OCI-LY3 (cell line): ENCODE measurements around the gene DRD3.

Experiments used
- H2AFZ ChIP-seq: fragments of 200-600, 300-600 bp; shearing (Covaris generic); 2 replicates; pipeline ENCODE4 v1.6.0; 2014; ENCODE audit warnings: antibody characterized with exemption, low read depth, low read length
- H3K27ac ChIP-seq: fragments of 200-600, 300-600 bp; sonication (generic); 2 replicates; pipeline ENCODE4 v1.5.1; 2014; ENCODE audit warnings: mild to moderate bottlenecking, low read length, moderate library complexity, mixed read lengths
- H3K27me3 ChIP-seq: fragments of 200-600, 300-600 bp; sonication (generic); 2 replicates; pipeline ENCODE4 v1.6.1; 2014; ENCODE audit warnings: low read depth, low read length, mixed read lengths
- H3K36me3 ChIP-seq: fragments of 200-600, 300-600 bp; sonication (generic); replicated peaks from 2 replicates; pipeline ENCODE3; 2014; ENCODE audit warnings: low read depth, low read length, mixed read lengths
- H3K4me1 ChIP-seq: fragments of 300-600, 200-600 bp; sonication (generic); 2 replicates; pipeline ENCODE4 v1.6.1; 2014; ENCODE audit warnings: low read length, mixed read lengths
- H3K4me2 ChIP-seq: fragments of 200-600, 300-600 bp; sonication (generic); 2 replicates; pipeline ENCODE4 v1.6.1; 2014; ENCODE audit warnings: low read length, mixed read lengths
- H3K4me3 ChIP-seq: fragments of 300-600, 200-600 bp; sonication (generic); 2 replicates; pipeline ENCODE4 v1.5.1; 2014; ENCODE audit warnings: antibody characterized with exemption, mild to moderate bottlenecking, low read length, moderate library complexity
- H3K79me2 ChIP-seq: fragments of 300-600, 200-600 bp; shearing (Covaris generic); 2 replicates; pipeline ENCODE4 v1.6.1; 2014; ENCODE audit warnings: mild to moderate bottlenecking, low read length, mixed read lengths
- H3K9ac ChIP-seq: fragments of 300-600, 200-600 bp; shearing (Covaris generic); 2 replicates; pipeline ENCODE4 v1.6.0; 2014; ENCODE audit warnings: mild to moderate bottlenecking, low read length, moderate library complexity
- H3K9me3 ChIP-seq: fragments of 200-600, 300-600 bp; shearing (Covaris generic); 2 replicates; pipeline ENCODE4 v1.6.1; 2014; ENCODE audit warnings: low read length, mixed read lengths; ENCODE audit not compliant: insufficient read depth
- H4K20me1 ChIP-seq: fragments of 200-600, 300-600 bp; sonication (generic); 2 replicates; pipeline ENCODE4 v1.6.1; 2016; ENCODE audit warnings: low read length, mixed read lengths; ENCODE audit not compliant: insufficient read depth
- CTCF ChIP-seq: fragments of 200-600, 300-600 bp; sonication (generic); IDR thresholded peaks from 2 replicates; pipeline ENCODE4 v1.5.1; 2014; ENCODE audit warnings: antibody characterized with exemption, low read length, low read depth
- EZH2phosphoT487 ChIP-seq: fragments of 200-600 bp; shearing (Covaris generic); IDR thresholded peaks from 2 replicates; pipeline ENCODE4 v1.6.1; 2018; ENCODE audit warnings: antibody characterized with exemption, mixed run types, low read depth

Gene DRD3

GRCh38 chr3:114103858-114104257 is 75.0 kb downstream of the DRD3 start:
- Histone ChIP-seq H4K20me1 (no peaks in the 10 kb centered on the region), H3K9ac (no peak overlapping the region), H2AFZ (no peak overlapping the region), H3K4me3 (no peak overlapping the region), H3K4me1 (peaks cover 8% of the 10 kb centered on the region; the same call in 1 of the 2 replicates), H3K36me3 (no peaks in the 10 kb centered on the region), H3K4me2 (no peak overlapping the region), H3K27me3 (no peaks in the 10 kb centered on the region), H3K27ac (no peak overlapping the region), H3K9me3 (no peaks in the 10 kb centered on the region), H3K79me2 (no peaks in the 10 kb centered on the region)
- TF ChIP-seq CTCF, result no peak
- no peak for TF ChIP-seq EZH2phosphoT487

GRCh38 chr3:114103181-114103580 is 75.7 kb downstream of the DRD3 start:
- no peak overlapping the region for H3K9ac ChIP-seq
- TF ChIP-seq CTCF (no peak), EZH2phosphoT487 (no peak)
- H3K36me3 ChIP-seq, result no peaks in the 10 kb centered on the region
- no peak overlapping the region for H2AFZ ChIP-seq
- no peaks in the 10 kb centered on the region for H3K79me2 ChIP-seq
- H4K20me1 ChIP-seq, result no peaks in the 10 kb centered on the region
- H3K27ac ChIP-seq, result no peak overlapping the region
- no peak overlapping the region for H3K4me3 ChIP-seq
- peaks cover 8% of the 10 kb centered on the region; the same call in 1 of the 2 replicates for H3K4me1 ChIP-seq
- H3K27me3 ChIP-seq, result no peaks in the 10 kb centered on the region
- H3K4me2 ChIP-seq, result no peak overlapping the region
- no peaks in the 10 kb centered on the region for H3K9me3 ChIP-seq

DNA sequence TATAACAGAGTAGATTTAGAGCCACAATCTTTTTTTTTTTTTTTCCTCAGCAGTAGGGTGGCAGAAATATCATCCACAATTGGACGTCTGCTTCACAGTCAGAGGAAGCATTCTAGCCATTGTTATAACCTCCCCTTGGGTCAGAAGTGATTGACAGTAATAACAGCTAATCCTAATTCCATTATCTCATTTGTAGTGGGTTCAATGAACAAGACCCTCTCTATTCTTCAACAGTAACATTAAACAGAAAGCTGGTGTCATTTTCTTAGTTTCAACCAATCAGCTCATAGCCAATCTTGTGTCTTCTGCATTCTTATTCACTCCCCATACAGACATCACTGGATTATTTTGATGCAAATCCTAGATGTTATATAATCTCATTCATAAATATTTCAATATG is 77.8 kb downstream of the DRD3 start:
- peaks cover 8% of the 10 kb centered on the region; the same call in 1 of the 2 replicates for H3K4me1 ChIP-seq

GRCh38 chr3:114095796-114096195 is 83.1 kb downstream of the DRD3 start:
- peaks cover 4% of the 10 kb centered on the region; the same call in 1 of the 2 replicates for H3K4me1 ChIP-seq
- no peaks in the 10 kb centered on the region for H3K27me3 ChIP-seq
- no peak overlapping the region for H2AFZ ChIP-seq
- no peaks in the 10 kb centered on the region for H3K36me3 ChIP-seq
- H3K27ac ChIP-seq, result no peak overlapping the region
- H3K79me2 ChIP-seq, result no peaks in the 10 kb centered on the region
- no peaks in the 10 kb centered on the region for H3K9me3 ChIP-seq
- no peaks in the 10 kb centered on the region for H4K20me1 ChIP-seq
- H3K9ac ChIP-seq, result no peak overlapping the region
- no peak for TF ChIP-seq CTCF
- TF ChIP-seq EZH2phosphoT487, result no peak
- H3K4me3 ChIP-seq, result no peak overlapping the region
- no peak overlapping the region for H3K4me2 ChIP-seq

More for the DNA sequence above, 77.8 kb downstream of the DRD3 start:
- Histone ChIP-seq H3K79me2 (no peaks in the 10 kb centered on the region), H3K36me3 (no peaks in the 10 kb centered on the region), H3K27me3 (no peaks in the 10 kb centered on the region), H3K9ac (no peak overlapping the region), H3K9me3 (no peaks in the 10 kb centered on the region), H3K4me2 (peak overlapping the region; percentile 16), H3K27ac (no peak overlapping the region), H3K4me3 (peak overlapping the region; percentile 12; the same call in 1 of the 2 replicates), H2AFZ (no peak overlapping the region), H4K20me1 (no peaks in the 10 kb centered on the region)
- TF ChIP-seq CTCF (no peak), EZH2phosphoT487 (no peak)
